ENCODE results near the gene SMARCA5.

SMARCA5 gene, protein sequence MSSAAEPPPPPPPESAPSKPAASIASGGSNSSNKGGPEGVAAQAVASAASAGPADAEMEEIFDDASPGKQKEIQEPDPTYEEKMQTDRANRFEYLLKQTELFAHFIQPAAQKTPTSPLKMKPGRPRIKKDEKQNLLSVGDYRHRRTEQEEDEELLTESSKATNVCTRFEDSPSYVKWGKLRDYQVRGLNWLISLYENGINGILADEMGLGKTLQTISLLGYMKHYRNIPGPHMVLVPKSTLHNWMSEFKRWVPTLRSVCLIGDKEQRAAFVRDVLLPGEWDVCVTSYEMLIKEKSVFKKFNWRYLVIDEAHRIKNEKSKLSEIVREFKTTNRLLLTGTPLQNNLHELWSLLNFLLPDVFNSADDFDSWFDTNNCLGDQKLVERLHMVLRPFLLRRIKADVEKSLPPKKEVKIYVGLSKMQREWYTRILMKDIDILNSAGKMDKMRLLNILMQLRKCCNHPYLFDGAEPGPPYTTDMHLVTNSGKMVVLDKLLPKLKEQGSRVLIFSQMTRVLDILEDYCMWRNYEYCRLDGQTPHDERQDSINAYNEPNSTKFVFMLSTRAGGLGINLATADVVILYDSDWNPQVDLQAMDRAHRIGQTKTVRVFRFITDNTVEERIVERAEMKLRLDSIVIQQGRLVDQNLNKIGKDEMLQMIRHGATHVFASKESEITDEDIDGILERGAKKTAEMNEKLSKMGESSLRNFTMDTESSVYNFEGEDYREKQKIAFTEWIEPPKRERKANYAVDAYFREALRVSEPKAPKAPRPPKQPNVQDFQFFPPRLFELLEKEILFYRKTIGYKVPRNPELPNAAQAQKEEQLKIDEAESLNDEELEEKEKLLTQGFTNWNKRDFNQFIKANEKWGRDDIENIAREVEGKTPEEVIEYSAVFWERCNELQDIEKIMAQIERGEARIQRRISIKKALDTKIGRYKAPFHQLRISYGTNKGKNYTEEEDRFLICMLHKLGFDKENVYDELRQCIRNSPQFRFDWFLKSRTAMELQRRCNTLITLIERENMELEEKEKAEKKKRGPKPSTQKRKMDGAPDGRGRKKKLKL

DNA sequence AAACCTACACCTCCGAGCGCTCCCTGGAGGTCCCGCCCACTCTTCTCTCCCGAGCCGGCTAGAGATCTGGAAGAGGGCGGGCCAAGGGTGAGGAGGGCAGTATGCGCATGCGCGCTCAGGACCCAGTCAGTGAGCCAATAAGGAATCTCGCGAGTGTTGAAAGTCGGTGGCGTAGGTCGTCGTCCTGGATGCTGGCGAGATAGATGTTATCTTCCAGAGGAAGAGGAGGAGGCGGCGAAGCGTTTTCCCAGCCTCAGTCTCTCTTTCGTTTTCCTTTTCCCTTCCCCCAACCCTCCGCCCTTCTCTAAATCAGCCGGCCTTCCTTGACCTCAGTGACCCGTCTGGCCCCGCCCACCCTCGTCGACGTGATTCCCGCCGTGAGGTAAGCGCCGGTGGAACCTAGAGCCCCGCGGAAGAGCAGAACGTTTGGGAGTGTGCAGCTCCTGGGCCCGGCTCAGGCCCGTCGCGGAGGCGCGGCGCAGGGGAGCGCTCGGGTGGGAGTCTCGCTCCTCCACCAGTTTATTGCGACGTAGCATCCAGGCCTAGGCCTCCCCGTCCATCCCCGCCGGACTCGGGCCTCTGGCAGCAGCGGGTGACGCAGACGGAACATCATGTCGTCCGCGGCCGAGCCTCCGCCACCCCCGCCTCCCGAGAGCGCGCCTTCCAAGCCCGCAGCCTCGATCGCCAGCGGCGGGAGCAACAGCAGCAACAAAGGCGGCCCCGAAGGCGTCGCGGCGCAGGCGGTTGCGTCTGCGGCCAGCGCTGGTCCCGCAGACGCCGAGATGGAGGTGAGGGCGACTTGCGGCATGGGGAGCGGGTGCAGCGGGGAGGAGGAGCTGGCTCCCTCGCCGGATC, at the start of gene SMARCA5:
SMARCA5 (plus strand) TSS at position 389 of the 855 bp plus-strand sequence; CDS start at position 612, 223 bp downstream.
- H3K4me3 ChIP-seq (ENCODE audit: low read depth, low read length): peak within 1 kb of the TSS; percentile 92
- peak; percentile 99 for DNase-seq (ENCODE audit: low read depth)
- TF ChIP-seq, protein P1, sequence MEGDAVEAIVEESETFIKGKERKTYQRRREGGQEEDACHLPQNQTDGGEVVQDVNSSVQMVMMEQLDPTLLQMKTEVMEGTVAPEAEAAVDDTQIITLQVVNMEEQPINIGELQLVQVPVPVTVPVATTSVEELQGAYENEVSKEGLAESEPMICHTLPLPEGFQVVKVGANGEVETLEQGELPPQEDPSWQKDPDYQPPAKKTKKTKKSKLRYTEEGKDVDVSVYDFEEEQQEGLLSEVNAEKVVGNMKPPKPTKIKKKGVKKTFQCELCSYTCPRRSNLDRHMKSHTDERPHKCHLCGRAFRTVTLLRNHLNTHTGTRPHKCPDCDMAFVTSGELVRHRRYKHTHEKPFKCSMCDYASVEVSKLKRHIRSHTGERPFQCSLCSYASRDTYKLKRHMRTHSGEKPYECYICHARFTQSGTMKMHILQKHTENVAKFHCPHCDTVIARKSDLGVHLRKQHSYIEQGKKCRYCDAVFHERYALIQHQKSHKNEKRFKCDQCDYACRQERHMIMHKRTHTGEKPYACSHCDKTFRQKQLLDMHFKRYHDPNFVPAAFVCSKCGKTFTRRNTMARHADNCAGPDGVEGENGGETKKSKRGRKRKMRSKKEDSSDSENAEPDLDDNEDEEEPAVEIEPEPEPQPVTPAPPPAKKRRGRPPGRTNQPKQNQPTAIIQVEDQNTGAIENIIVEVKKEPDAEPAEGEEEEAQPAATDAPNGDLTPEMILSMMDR (conservative IDR thresholded peaks at IDR 0.05; ENCODE audit: low read depth, low read length): no peak

DNA sequence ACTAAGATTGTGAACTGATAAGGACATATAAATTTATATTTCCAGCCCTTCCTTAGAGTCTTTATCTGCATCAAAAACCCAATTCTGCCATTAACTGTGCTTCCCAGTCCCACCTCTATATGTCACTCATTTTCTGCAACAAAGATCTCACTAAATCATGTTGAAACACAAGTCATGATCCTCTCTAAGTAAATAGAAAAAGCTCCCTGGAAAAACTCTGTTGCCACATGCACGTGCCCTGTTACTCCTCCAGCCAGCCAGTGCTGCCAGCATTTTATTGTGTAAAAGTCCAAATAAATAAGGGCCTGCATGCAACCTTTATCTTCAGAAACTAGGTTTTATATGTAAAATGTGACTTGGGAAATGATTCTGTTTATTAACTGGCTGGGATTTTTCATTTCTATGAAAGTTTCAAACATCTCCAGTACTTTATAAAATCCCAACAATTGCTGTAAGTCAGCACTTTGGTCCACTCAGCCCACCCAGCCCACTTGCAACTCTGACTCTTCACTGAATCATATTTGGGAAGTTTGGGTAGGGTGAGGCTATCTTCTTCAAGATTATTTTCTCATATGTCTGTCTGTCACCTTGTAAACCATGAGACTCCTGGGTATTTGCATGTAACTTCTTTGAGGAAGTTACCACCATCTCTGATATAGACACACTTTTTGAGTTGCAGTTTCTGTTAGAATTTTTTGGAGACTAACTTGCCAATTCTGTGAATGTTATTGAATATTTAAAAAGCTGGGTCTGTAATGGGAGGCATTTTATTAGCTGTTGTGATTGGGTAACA, 40.0 kb upstream of the SMARCA5 start:
- H3K4me3 ChIP-seq (ENCODE audit: low read depth, low read length): no peak overlapping the region
- TF ChIP-seq, protein P1 (conservative IDR thresholded peaks at IDR 0.05; ENCODE audit: low read depth, low read length): no peak
- DNase-seq (ENCODE audit: low read depth): no peak

DNA sequence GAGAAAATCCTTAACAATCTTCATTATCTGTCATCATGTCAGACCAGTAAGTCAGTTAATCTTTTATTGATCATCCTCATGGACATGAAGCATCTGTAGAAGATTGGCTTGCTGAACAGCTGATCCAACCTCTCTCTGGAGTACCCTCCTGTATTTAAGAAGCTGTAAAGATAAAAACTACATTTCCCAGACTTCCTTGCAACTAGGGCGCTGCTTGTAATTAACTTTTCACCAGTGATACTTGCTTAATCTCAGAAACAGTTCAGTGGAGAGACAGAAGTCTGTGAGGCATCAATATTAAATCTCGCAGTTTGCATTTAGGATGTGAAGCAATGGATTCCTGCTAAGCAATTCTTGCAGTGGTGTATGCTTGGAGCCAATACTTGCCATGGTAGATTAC, 36.0 kb upstream of the SMARCA5 start:
- H3K4me3 ChIP-seq (ENCODE audit: low read depth, low read length): no peak overlapping the region
- TF ChIP-seq, protein P1 (conservative IDR thresholded peaks at IDR 0.05; ENCODE audit: low read depth, low read length): no peak
- no peak for DNase-seq (ENCODE audit: low read depth)

DNA sequence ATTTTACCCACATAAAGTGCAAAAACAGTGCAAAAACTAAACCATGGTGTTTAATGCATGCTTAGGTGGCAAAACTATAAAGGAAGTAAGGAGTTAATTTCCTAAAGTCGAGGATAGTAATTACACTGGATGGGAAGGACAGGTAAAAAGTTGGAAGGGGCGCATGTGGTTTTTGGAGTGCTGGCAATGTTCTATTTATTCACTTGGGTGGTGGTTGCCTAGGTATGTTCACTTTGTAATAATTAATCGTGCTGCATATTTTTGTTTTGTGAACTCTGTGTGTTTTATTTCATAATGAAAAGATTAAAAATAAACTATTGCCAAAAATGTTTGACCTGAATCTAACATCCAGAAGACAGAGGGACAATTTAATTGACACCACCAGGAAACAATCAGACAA, 32.1 kb upstream of the SMARCA5 start:
- H3K4me3 ChIP-seq (ENCODE audit: low read depth, low read length): no peak overlapping the region
- no peak for DNase-seq (ENCODE audit: low read depth)
- TF ChIP-seq, protein P1 (conservative IDR thresholded peaks at IDR 0.05; ENCODE audit: low read depth, low read length): no peak

DNA sequence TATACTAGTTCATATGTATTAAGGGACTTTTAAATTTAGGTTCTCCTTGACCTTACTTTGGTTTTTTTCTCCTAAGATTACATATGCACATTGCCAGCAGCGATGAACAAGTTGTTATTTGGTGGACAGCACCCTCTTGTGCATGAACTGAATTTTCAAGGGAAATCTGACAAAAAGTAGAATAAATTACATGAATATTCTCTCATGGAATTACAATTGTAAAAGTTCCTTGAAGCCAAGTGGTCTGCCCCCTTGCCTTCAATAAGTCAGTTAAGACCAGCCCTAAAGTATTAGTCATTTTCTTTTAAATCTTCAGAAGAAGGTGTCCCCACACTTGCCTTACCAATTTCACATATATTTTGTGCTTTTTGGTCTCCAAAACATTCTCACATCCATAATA, 30.7 kb upstream of the SMARCA5 start:
- peak; percentile 82 for DNase-seq (ENCODE audit: low read depth)
- TF ChIP-seq, protein P1 (conservative IDR thresholded peaks at IDR 0.05; ENCODE audit: low read depth, low read length): peak; percentile 71
- no peak overlapping the region for H3K4me3 ChIP-seq (ENCODE audit: low read depth, low read length)
